IMR-90 (cell line): ENCODE results near the gene TRIM36. TPM values are rescaled to one million over a fixed set of nuclear protein-coding genes. Genes with fewer than 3 reads are reported as not detected.

Source experiments
- ATAC-seq: fragments of 200-7000 bp; cut with Tn5 transposase; 2 replicates; pipeline ENCODE4 v1.9.1; 2020; ENCODE audit warnings: low read depth, mild to moderate bottlenecking, moderate library complexity
- BruUV-seq: library from RNA; stranded (reverse); fragments of 400-500 nt; replicated peaks from 2 replicates; lab custom pipeline; 2021; lab: Mats Ljungman, UMichigan
- CTCF ChIA-PET: fragments of 300-600 bp; formaldehyde crosslinking; extraction: SDS; loops from one replicate; lab custom pipeline; 2021; ENCODE audit warnings: antibody characterized with exemption; lab: Yijun Ruan, JAX
- POLR2A ChIA-PET: fragments of 300-600 bp; sonication (Branson Sonifier 250); formaldehyde crosslinking; loops from one replicate; lab custom pipeline; 2022; ENCODE audit warnings: antibody characterized with exemption; ENCODE audit not compliant: unreplicated experiment; lab: Charles Lee
- DNase-seq: peaks from one replicate; pipeline ENCODE4 v3.0.0; 2013
- H2AFZ ChIP-seq: replicated peaks from 2 replicates; pipeline ENCODE3; 2013; ENCODE audit warnings: low read length, mild to moderate bottlenecking; ENCODE audit not compliant: poor library complexity
- H2AK5ac ChIP-seq: 2 replicates; pipeline ENCODE4 v1.6.1; 2013; ENCODE audit warnings: low read depth, low read length, inconsistent platforms
- H2AK9ac ChIP-seq: replicated peaks from 2 replicates; pipeline ENCODE3; 2013; ENCODE audit warnings: mild to moderate bottlenecking, low read depth, low read length, moderate library complexity; ENCODE audit not compliant: poor library complexity
- H2BK120ac ChIP-seq: 2 replicates; pipeline ENCODE4 v1.6.1; 2013; ENCODE audit warnings: low read depth, low read length, inconsistent platforms
- H2BK15ac ChIP-seq: 3 replicates; pipeline ENCODE4 v1.6.1; 2013; ENCODE audit warnings: low read depth, low read length, inconsistent platforms
- H2BK20ac ChIP-seq: 2 replicates; pipeline ENCODE4 v1.6.1; 2013; ENCODE audit warnings: low read depth, mild to moderate bottlenecking, inconsistent platforms, low read length, moderate library complexity
- H2BK5ac ChIP-seq: 2 replicates; pipeline ENCODE4 v1.6.1; 2013; ENCODE audit warnings: mild to moderate bottlenecking, low read depth, low read length, inconsistent platforms; ENCODE audit not compliant: poor library complexity, severe bottlenecking
- H3K14ac ChIP-seq: replicated peaks from 2 replicates; pipeline ENCODE4 v1.6.1; 2013; ENCODE audit warnings: low read depth, low read length, inconsistent platforms
- H3K18ac ChIP-seq: 2 replicates; pipeline ENCODE4 v1.6.1; 2013; ENCODE audit warnings: low read depth, low read length, control low read depth
- H3K23ac ChIP-seq: 2 replicates; pipeline ENCODE4 v1.6.1; 2013; ENCODE audit warnings: low read depth, low read length, inconsistent platforms
- H3K27ac ChIP-seq: 2 replicates; pipeline ENCODE4 v1.5.1; 2013; ENCODE audit warnings: mild to moderate bottlenecking, control low read depth, low read length; ENCODE audit not compliant: insufficient read depth
- H3K27me3 ChIP-seq: 2 replicates; pipeline ENCODE4 v1.6.1; 2013; ENCODE audit warnings: low read length; ENCODE audit not compliant: control insufficient read depth, insufficient read depth
- H3K36me3 ChIP-seq: 2 replicates; pipeline ENCODE4 v1.6.1; 2013; ENCODE audit warnings: low read length, mixed read lengths; ENCODE audit not compliant: control insufficient read depth, insufficient read depth
- H3K4ac ChIP-seq: 2 replicates; pipeline ENCODE4 v1.6.1; 2013; ENCODE audit warnings: low read depth, low read length, inconsistent platforms
- H3K4me1 ChIP-seq: 2 replicates; pipeline ENCODE4 v1.6.1; 2013; ENCODE audit warnings: low read length, mixed read lengths; ENCODE audit not compliant: control insufficient read depth, insufficient read depth
- H3K4me2 ChIP-seq: 2 replicates; pipeline ENCODE4 v1.6.1; 2013; ENCODE audit warnings: low read depth, mild to moderate bottlenecking, control low read depth, low read length, moderate library complexity
- H3K4me3 ChIP-seq: 2 replicates; pipeline ENCODE4 v1.5.1; 2013; ENCODE audit warnings: low read depth, mild to moderate bottlenecking, control low read depth, low read length, moderate library complexity; ENCODE audit not compliant: insufficient read depth
- H3K56ac ChIP-seq: 2 replicates; pipeline ENCODE4 v1.6.1; 2013; ENCODE audit warnings: low read length, inconsistent platforms; ENCODE audit not compliant: insufficient read depth; ENCODE audit errors: extremely low read depth
- H3K79me1 ChIP-seq, 2 experiments: 2 replicates each; pipeline ENCODE4 v1.6.1; 2013; ENCODE audit warnings: low read length in 2 of 2, inconsistent platforms in 1 of 2, low read depth in 1 of 2
- H3K9ac ChIP-seq: 2 replicates; pipeline ENCODE4 v1.6.1; 2013; ENCODE audit warnings: low read depth, low read length, control low read depth
- H3K9me1 ChIP-seq: 2 replicates; pipeline ENCODE4 v1.6.1; 2013; ENCODE audit warnings: low read length, inconsistent platforms; ENCODE audit not compliant: insufficient read depth
- H3K9me3 ChIP-seq: 2 replicates; pipeline ENCODE4 v1.6.1; 2013; ENCODE audit warnings: low read length; ENCODE audit not compliant: control insufficient read depth, insufficient read depth
- H4K20me1 ChIP-seq: 2 replicates; pipeline ENCODE4 v1.6.1; 2013; ENCODE audit warnings: low read length, inconsistent platforms; ENCODE audit not compliant: insufficient read depth
- H4K5ac ChIP-seq: 2 replicates; pipeline ENCODE4 v1.6.1; 2013; ENCODE audit warnings: mild to moderate bottlenecking, low read depth, low read length, control low read depth
- H4K8ac ChIP-seq, 2 experiments: 2 replicates each; pipeline ENCODE4 v1.6.1; 2013; ENCODE audit warnings: low read depth in 2 of 2, low read length in 2 of 2, control low read depth in 1 of 2, inconsistent platforms in 1 of 2
- H4K91ac ChIP-seq: 2 replicates; pipeline ENCODE4 v1.6.1; 2013; ENCODE audit warnings: low read depth, low read length, inconsistent platforms; ENCODE audit not compliant: insufficient read depth
- BHLHE40 ChIP-seq: fragments of 150-350 bp; IDR thresholded peaks from 2 replicates; pipeline ENCODE4 v1.6.1; 2016; ENCODE audit warnings: mild to moderate bottlenecking, low read depth, low read length
- CHD1 ChIP-seq: IDR thresholded peaks from 2 replicates; pipeline ENCODE4 v1.6.1; 2012; ENCODE audit warnings: low read depth, low read length, improper control_type of control experiment
- FOS ChIP-seq: fragments of 150-350 bp; IDR thresholded peaks from 2 replicates; pipeline ENCODE4 v1.6.1; 2016; ENCODE audit warnings: low read depth, low read length
- MAFK ChIP-seq: IDR thresholded peaks from 2 replicates; pipeline ENCODE4 v1.6.1; 2012; ENCODE audit warnings: low read depth, low read length, improper control_type of control experiment
- MAZ ChIP-seq: IDR thresholded peaks from 2 replicates; pipeline ENCODE4 v1.6.1; 2012; ENCODE audit warnings: low read depth, mild to moderate bottlenecking, low read length, improper control_type of control experiment, moderate library complexity, borderline replicate concordance
- NFE2L2 ChIP-seq: fragments of 150-350 bp; IDR thresholded peaks from 2 replicates; pipeline ENCODE4 v1.6.1; 2016; ENCODE audit warnings: low read depth, mild to moderate bottlenecking, low read length
- RAD21 ChIP-seq: IDR thresholded peaks from 2 replicates; pipeline ENCODE4 v1.6.1; 2012; ENCODE audit warnings: low read length, improper control_type of control experiment
- RCOR1 ChIP-seq: IDR thresholded peaks from 2 replicates; pipeline ENCODE4 v1.6.1; 2012; ENCODE audit warnings: mild to moderate bottlenecking, low read length, improper control_type of control experiment; ENCODE audit not compliant: insufficient replicate concordance
- RFX5 ChIP-seq: IDR thresholded peaks from 2 replicates; pipeline ENCODE4 v1.8.0; 2012; ENCODE audit warnings: low read depth, mild to moderate bottlenecking, low read length, moderate library complexity
- SMC3 ChIP-seq: fragments of 150-350 bp; IDR thresholded peaks from 2 replicates; pipeline ENCODE4 v1.6.1; 2016; ENCODE audit warnings: low read depth, mild to moderate bottlenecking, antibody characterized with exemption, low read length, moderate library complexity
- USF2 ChIP-seq: fragments of 150-350 bp; IDR thresholded peaks from 2 replicates; pipeline ENCODE4 v1.6.1; 2017; ENCODE audit warnings: mild to moderate bottlenecking, antibody characterized with exemption, low read length, low read depth
- WGBS, 2 experiments: methylation state at CpG; one replicate each; pipeline versions ENCODE4 v1.1.5 to v1.1.7; 2013; ENCODE audit warnings: missing lambda C conversion rate in 2 of 2; ENCODE audit not compliant: insufficient read length in 1 of 2; ENCODE audit errors: extremely low coverage in 2 of 2; 5-methylcytosine and 5-hydroxymethylcytosine counted together
- dilution Hi-C: fragments of 300-500 bp; cut with HindIII; formaldehyde crosslinking; loops from one replicate; pipeline ENCODE4 v1.14.3; 2018; ENCODE audit warnings: low sequenced_read_pairs; ENCODE audit not compliant: unreplicated experiment
- in situ Hi-C: fragments of 300-500 bp; cut with MboI; formaldehyde crosslinking; loops from 3 replicates; pipeline ENCODE4 v1.14.3; 2019; ENCODE audit warnings: low sequenced_read_pairs, inconsistent platforms, mixed read lengths
- intact Hi-C: fragments of 100-400 bp; cut with micrococcal nuclease; formaldehyde crosslinking; loops from 2 replicates; pipeline ENCODE4 v1.10.0; 2022
- polyA plus RNA-seq, 3 experiments: library from polyadenylated mRNA; depleted of rRNA; stranded (reverse); fragments of >200 nt; gene quantifications; 2 replicates each; pipeline ENCODE4 v1.2.3, GENCODE V29; 2012; ENCODE audit warnings: low replicate concordance in 1 of 3
- total RNA-seq: library from RNA; depleted of rRNA; stranded (reverse); fragments of >200 nt; gene quantifications from 2 replicates; pipeline ENCODE4 v1.2.3, GENCODE V29; 2012
- TF ChIP-seq, protein P1 (sequence below): conservative IDR thresholded peaks from 2 replicates; pipeline ENCODE4 v1.5.1; 2012; ENCODE audit warnings: mild to moderate bottlenecking, low read depth, low read length, improper control_type of control experiment

Gene TRIM36
- total and polyA plus RNA-seq, 2 of the 4 experiments (the other 2 are of a cell fraction): 0.10 to 0.18 TPM

DNA sequence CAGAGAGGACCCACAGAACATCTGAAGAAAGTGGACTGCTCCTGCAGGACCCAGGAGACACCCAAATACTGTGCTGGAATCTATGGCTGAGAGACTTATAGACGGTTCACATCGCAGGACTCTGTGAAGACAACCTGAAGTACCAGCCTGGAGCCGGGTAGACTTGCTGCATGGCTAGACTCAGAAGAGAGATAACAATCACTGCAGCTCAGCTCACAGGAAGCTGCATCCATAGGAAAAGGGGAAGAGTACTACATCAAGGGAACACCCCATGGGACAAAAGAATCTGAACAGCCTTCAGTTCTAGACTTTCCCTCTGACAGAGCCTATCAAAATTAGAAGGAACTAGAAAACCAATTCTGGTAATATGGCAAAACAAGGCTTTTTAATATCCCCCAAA is 26.5 kb upstream of the TRIM36 start:
- Histone ChIP-seq H3K18ac (no peak overlapping the region), H3K56ac (no peak overlapping the region), H3K4me3 (no peak overlapping the region), H3K79me1 (no peaks in the 10 kb centered on the region), H2BK5ac (no peak overlapping the region), H3K36me3 (no peaks in the 10 kb centered on the region), H3K23ac (no peak overlapping the region), H3K4me2 (no peak overlapping the region), H2AK5ac (no peak overlapping the region), H2AFZ (no peak overlapping the region), H4K8ac (no peak overlapping the region), H3K9me1 (no peaks in the 10 kb centered on the region), H4K20me1 (no peaks in the 10 kb centered on the region), H3K14ac (no peak overlapping the region), H2BK20ac (no peak overlapping the region), H2BK120ac (no peak overlapping the region), H3K9me3 (no peaks in the 10 kb centered on the region), H4K5ac (no peak overlapping the region), H3K9ac (no peak overlapping the region), H3K27me3 (no peaks in the 10 kb centered on the region), H3K27ac (no peak overlapping the region), H3K4me1 (no peaks in the 10 kb centered on the region), H2BK15ac (no peak overlapping the region), H2AK9ac (no peak overlapping the region), H3K4ac (no peak overlapping the region), H4K91ac (no peak overlapping the region)
- ChIA-PET POLR2A (no interaction called here), CTCF (no interaction called here)
- WGBS, 2 experiments: no CpG with 5 or more reads among the region's 3 CpGs
- TF ChIP-seq CHD1 (no peak), RCOR1 (no peak), RFX5 (no peak), MAFK (no peak), SMC3 (no peak), NFE2L2 (no peak), RAD21 (no peak), BHLHE40 (no peak), USF2 (no peak), MAZ (no peak), FOS (no peak)
- TF ChIP-seq, protein P1, sequence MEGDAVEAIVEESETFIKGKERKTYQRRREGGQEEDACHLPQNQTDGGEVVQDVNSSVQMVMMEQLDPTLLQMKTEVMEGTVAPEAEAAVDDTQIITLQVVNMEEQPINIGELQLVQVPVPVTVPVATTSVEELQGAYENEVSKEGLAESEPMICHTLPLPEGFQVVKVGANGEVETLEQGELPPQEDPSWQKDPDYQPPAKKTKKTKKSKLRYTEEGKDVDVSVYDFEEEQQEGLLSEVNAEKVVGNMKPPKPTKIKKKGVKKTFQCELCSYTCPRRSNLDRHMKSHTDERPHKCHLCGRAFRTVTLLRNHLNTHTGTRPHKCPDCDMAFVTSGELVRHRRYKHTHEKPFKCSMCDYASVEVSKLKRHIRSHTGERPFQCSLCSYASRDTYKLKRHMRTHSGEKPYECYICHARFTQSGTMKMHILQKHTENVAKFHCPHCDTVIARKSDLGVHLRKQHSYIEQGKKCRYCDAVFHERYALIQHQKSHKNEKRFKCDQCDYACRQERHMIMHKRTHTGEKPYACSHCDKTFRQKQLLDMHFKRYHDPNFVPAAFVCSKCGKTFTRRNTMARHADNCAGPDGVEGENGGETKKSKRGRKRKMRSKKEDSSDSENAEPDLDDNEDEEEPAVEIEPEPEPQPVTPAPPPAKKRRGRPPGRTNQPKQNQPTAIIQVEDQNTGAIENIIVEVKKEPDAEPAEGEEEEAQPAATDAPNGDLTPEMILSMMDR: no peak
- dilution Hi-C loops (no loop called here), in situ Hi-C loops (no loop called here), intact Hi-C loops (no loop called here)
- no TSS peak for BruUV-seq
- DNase-seq: no peak
- no peak for ATAC-seq
